Activated CD8-positive, alpha-beta memory T cell treated with anti-CD3 and anti-CD28 coated beads, Interleukin-2, amount 50 U/mL, for 1 hour (primary cell): Measurements from ENCODE around the gene ARRB1.
"Not testable (repeated sequence)": the region's sequence is repeated elsewhere in the genome, so short reads cannot be mapped to it uniquely, and the experiment has no call there.

Experiments used
- DNase-seq: peaks from one replicate; pipeline ENCODE4 v3.0.0-alpha.2; 2020; ENCODE audit errors: extremely low read depth

ARRB1 gene

GRCh38 chr11:75324189-75324588, 27.3 kb downstream of the ARRB1 start:
- DNase-seq, result no peak

- DNase-seq, result no peak
Observed at GRCh38 chr11:75323609-75324008, 27.9 kb downstream of the ARRB1 start.

GRCh38 chr11:75320643-75321042, 30.8 kb downstream of the ARRB1 start:
- no peak for DNase-seq

- DNase-seq, result no peak
Observed at GRCh38 chr11:75320046-75320618, 31.3 kb downstream of the ARRB1 start.

GRCh38 chr11:75319035-75319877, 32.2 kb downstream of the ARRB1 start:
- no peak for DNase-seq

GRCh38 chr11:75317446-75318122, 33.9 kb downstream of the ARRB1 start:
- no peak for DNase-seq

- DNase-seq, result no peak
Observed at GRCh38 chr11:75315439-75315805, 36.0 kb downstream of the ARRB1 start.

- DNase-seq, result no peak
Observed at GRCh38 chr11:75314771-75315438, 36.6 kb downstream of the ARRB1 start.

GRCh38 chr11:75313513-75314272, 37.8 kb downstream of the ARRB1 start:
- no peak for DNase-seq

- DNase-seq, result no peak
Observed at GRCh38 chr11:75312346-75312745, 39.1 kb downstream of the ARRB1 start.

GRCh38 chr11:75311858-75312288, 39.6 kb downstream of the ARRB1 start:
- no peak for DNase-seq

GRCh38 chr11:75308986-75309385, 42.5 kb downstream of the ARRB1 start:
- no peak for DNase-seq

- no peak for DNase-seq
Observed at GRCh38 chr11:75308116-75308515, 43.3 kb downstream of the ARRB1 start.

GRCh38 chr11:75307058-75307457, 44.4 kb downstream of the ARRB1 start:
- DNase-seq, result no peak

- no peak for DNase-seq
Observed at GRCh38 chr11:75306529-75306928, 44.9 kb downstream of the ARRB1 start.

- no peak for DNase-seq
Observed at GRCh38 chr11:75305993-75306392, 45.5 kb downstream of the ARRB1 start.

GRCh38 chr11:75305452-75305851, 46.0 kb downstream of the ARRB1 start:
- DNase-seq, result no peak

- not testable (repeated sequence) for DNase-seq
Observed at GRCh38 chr11:75304941-75305340, 46.5 kb downstream of the ARRB1 start.

GRCh38 chr11:75303544-75304224, 47.8 kb downstream of the ARRB1 start:
- no peak for DNase-seq

GRCh38 chr11:75302371-75302770, 49.1 kb downstream of the ARRB1 start:
- no peak for DNase-seq
